ENCODE results near the gene IL1RL1.

DNA sequence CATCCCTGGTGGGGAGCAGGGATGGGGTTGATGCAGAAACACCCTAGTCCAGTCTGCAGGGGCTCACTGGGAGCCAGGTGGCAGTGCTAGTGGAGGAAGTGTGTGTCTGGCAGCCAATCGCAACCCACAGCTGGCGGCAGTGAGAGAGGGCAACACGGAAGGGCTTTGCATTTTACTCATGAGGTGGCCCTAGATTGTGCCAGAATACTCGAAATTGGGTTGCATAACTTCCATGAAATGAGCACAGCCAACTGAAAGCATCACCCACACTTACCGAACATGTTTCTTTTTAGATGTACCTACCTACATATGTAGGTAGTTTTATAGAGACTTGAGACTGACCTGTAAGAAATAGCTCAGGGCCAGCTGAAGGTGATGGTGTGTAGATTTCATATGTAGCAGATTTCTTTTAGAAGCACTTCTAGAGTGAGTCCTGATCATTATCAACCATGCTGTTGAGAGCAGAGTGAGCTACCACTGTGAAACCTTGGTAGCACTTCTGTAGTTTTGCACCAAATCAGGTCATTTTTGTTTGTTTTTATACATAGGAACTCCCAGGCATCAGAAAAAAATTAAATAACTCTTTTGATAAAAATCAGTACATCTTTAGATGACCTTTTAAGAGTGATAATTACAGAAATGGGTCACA, 57.2 kb downstream of the IL1RL1 start:
- no peak for TF ChIP-seq POLR2A (IDR thresholded peaks at IDR 0.05)
- TF ChIP-seq POLR2AphosphoS5 (IDR thresholded peaks at IDR 0.05) = no peak

Measured in sigmoid colon (tissue), 4 donors.